Pancreas (tissue), 10 donors: ENCODE data around the gene MTFP1. TPM values are rescaled to one million over a fixed set of nuclear protein-coding genes. Genes with fewer than 3 reads are reported as not detected.

Experiments used
- ATAC-seq, 4 donors: fragments of 200-7000 bp; cut with Tn5 transposase; one replicate each; pipeline versions ENCODE4 v1.8.0 to v1.9.1; 2020; ENCODE audit warnings: mild to moderate bottlenecking in 4 of 4, moderate library complexity in 4 of 4
- DNase-seq, 6 donors: peaks; one replicate each; pipeline ENCODE4 v3.0.0-alpha.2; 2020
- FAIRE-seq: peaks from 2 replicates; lab custom pipeline; 2012; peaks lifted over from hg19 to GRCh38; lab: Jason Lieb, UNC
- H3K27ac ChIP-seq, 4 donors: fragments of 200-600 bp; sonication (generic); 1 replicate in 3 of 4; 2 replicates in 1 of 4; pipeline versions ENCODE4 v1.5.0 to v1.8.0; 2020
- H3K27me3 ChIP-seq, 4 donors: fragments of 200-600 bp; one replicate each; pipeline ENCODE4 v1.8.0; 2021
- H3K36me3 ChIP-seq, 3 donors: fragments of 200-600 bp; sonication (generic) in 1 of 3; one replicate each; pipeline versions ENCODE4 v1.5.0 to v1.8.0; 2020 to 2021
- H3K4me1 ChIP-seq, 3 donors: fragments of 200-600 bp; one replicate each; pipeline ENCODE4 v1.8.0; 2021
- H3K4me3 ChIP-seq, 4 donors: fragments of 200-600 bp; sonication (generic) in 2 of 4; one replicate each; pipeline versions ENCODE4 v1.5.0 to v1.8.0; 2020 to 2021
- H3K9me3 ChIP-seq, 4 donors: fragments of 200-600 bp; one replicate each; pipeline ENCODE4 v1.8.0; 2021
- WGBS, 2 donors: extraction: QIAGEN DNeasy Blood & Tissue Kit; methylation state at CpG; one replicate each; pipeline ENCODE4 v1.1.7; 2013; 5-methylcytosine and 5-hydroxymethylcytosine counted together
- intact Hi-C, 3 donors: fragments of 100-400 bp; cut with DNase I; formaldehyde crosslinking; loops; one replicate each; pipeline versions ENCODE4 v1.11.1 to v1.14.2; 2022
- polyA plus RNA-seq, 2 donors: library from polyadenylated mRNA; stranded (reverse); fragments of 200-250 nt; gene quantifications; one replicate each; pipeline ENCODE4 v1.2.3, GENCODE V29; 2013
- total RNA-seq, 6 donors: library from RNA; stranded (reverse); fragmentation: NEBNext Ultra II Directional in 4 of 6; extraction: Animal tissue kit (Norgen Biotek cat#: 25700) in 4 of 6; gene quantifications; one replicate each; pipeline versions ENCODE4 v1.2.1 to v1.2.4, GENCODE V29; 2021 to 2023
- TF ChIP-seq, protein P1 (sequence below), 4 donors: fragments of 200-600 bp; sonication (generic) in 3 of 4; IDR thresholded peaks; one replicate each; pipeline versions ENCODE4 v1.5.0 to v1.8.0; 2021; ENCODE audit warnings: antibody characterized with exemption in 4 of 4
- donor health status: healthy with polysubstance abuse.
- donor health status: DM: no; HTN: no; CAD: no; lungs with moderate emphysema.
- donor health status: DM: no; HTN: no; CAD: no.
- donor health status: control.
- donor health status: control.
- donor health status: Bipolar disorder and iron deficiency.
- donor health status: DM: yes; HTN: yes; CAD: no.
- donor health status: DM: no; HTN: no; CAD: no.
- donor health status: DM: no; HTN: no; CAD: no.
- donor health status: DM: yes; HTN: yes; CAD: no.

MTFP1 gene
- total and polyA plus RNA-seq, 8 donors: 3.2 to 15.7 (median 8.6) TPM

DNA sequence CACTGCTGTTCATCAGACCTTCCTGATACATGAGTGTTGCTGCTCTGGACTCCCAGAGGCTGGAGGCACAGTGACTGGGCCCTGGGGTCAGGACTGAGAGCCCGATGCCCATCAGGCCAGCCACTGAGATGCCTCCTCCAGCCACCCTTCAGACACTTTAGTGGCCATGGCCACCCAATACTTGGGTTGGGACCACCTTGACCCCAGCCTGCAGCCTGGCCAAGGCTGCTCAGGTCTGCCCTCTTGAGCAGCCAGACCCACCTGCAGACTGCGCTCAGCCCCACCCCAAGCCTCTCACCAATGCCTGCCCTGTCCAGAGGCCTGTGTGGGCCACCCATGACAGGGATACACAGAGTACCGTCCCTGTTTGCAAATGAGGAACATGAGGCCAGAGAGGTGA lies 42.5 kb upstream of the MTFP1 start:
- FAIRE-seq (no peak), ATAC-seq (no peak), DNase-seq (no peak)
- TF ChIP-seq, protein P1, sequence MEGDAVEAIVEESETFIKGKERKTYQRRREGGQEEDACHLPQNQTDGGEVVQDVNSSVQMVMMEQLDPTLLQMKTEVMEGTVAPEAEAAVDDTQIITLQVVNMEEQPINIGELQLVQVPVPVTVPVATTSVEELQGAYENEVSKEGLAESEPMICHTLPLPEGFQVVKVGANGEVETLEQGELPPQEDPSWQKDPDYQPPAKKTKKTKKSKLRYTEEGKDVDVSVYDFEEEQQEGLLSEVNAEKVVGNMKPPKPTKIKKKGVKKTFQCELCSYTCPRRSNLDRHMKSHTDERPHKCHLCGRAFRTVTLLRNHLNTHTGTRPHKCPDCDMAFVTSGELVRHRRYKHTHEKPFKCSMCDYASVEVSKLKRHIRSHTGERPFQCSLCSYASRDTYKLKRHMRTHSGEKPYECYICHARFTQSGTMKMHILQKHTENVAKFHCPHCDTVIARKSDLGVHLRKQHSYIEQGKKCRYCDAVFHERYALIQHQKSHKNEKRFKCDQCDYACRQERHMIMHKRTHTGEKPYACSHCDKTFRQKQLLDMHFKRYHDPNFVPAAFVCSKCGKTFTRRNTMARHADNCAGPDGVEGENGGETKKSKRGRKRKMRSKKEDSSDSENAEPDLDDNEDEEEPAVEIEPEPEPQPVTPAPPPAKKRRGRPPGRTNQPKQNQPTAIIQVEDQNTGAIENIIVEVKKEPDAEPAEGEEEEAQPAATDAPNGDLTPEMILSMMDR (IDR thresholded peaks at IDR 0.05): no peak
- peaks cover 0 to 6% (median 0%) of the 10 kb centered on the region in 3 donors for H3K4me1 ChIP-seq
- intact Hi-C loops: loop anchor here in 1 of 3 donors (5.0 kb wide), 1 partner anchor 96 kb away; the partner anchor contains the start of gene CASTOR1
- WGBS, 2 donors: 65 to 97% methylated on average over 3 of the region's 3 CpGs
- H3K27me3 ChIP-seq: no peaks in the 10 kb centered on the region
- H3K27ac ChIP-seq: no peak overlapping the region
- no peaks in the 10 kb centered on the region for H3K36me3 ChIP-seq
- no peak overlapping the region for H3K4me3 ChIP-seq
- no peaks in the 10 kb centered on the region for H3K9me3 ChIP-seq

DNA sequence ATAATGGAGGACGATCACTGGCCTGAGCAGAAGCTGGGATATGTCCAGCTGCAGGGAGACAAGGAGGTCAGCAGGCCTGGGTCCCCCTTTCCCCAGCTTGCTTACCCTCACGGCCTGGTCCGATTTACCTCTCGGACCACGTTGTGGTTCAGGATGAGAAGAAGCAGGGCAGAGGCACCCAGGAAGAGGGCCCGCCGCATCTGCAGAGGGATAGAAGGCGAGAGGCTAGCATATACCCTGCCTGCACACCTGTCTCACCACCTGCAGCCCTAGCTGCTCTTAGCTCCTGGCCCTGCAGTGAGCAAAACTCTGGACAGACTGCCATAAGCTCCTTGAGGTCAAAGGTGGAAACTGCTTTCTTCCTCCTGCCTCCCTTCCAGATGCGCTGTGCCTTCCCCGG lies 39.6 kb upstream of the MTFP1 start:
- no peak overlapping the region for H3K4me3 ChIP-seq
- WGBS, 2 donors: 91 to 93% methylated on average over 10 of the region's 10 CpGs
- no peaks in the 10 kb centered on the region for H3K36me3 ChIP-seq
- DNase-seq (peak in 1 of 6 donors; percentile 44), ATAC-seq (no peak), FAIRE-seq (no peak)
- TF ChIP-seq, protein P1 (IDR thresholded peaks at IDR 0.05): no peak
- intact Hi-C loops: loop anchor here in 2 of 3 donors (5.0 kb wide), 3 partner anchors 99 to 274 kb away; partner anchors contain the start of gene CASTOR1 (in 1 of the 2)
- H3K27me3 ChIP-seq: no peaks in the 10 kb centered on the region
- no peaks in the 10 kb centered on the region for H3K9me3 ChIP-seq
- H3K4me1 ChIP-seq: peaks cover 0 to 6% (median 0%) of the 10 kb centered on the region in 3 donors
- no peak overlapping the region for H3K27ac ChIP-seq

DNA sequence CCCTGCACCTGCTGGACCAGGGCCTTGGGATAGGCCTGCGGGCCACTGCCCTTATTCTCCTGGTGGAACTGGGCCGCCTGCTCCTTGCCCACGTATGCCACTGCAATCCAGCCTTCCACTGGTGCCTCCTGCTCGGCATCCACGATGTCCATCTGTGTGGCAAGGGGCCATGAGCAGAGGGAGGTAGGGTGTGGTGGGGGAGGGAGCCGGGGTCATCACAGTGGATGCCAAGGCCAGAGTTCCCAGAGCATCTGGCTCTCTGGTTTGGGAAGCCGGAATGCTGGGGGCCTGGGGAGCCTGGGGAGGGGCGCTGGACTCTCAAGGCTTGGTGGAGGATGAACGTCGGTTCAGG lies 39.0 kb upstream of the MTFP1 start:
- TF ChIP-seq, protein P1 (IDR thresholded peaks at IDR 0.05): no peak
- DNase-seq (peak in 2 of 6 donors; percentile 25 to 55), FAIRE-seq (no peak), ATAC-seq (no peak)
- H3K9me3 ChIP-seq: no peaks in the 10 kb centered on the region
- peak overlapping the region; percentile 43 to 63 (median 58) for H3K4me3 ChIP-seq
- peaks cover 0 to 6% (median 0%) of the 10 kb centered on the region in 3 donors for H3K4me1 ChIP-seq
- H3K27ac ChIP-seq: peak overlapping the region in 1 of 4 donors; percentile 41
- 17 to 20% methylated on average over 9 to 10 of the region's 10 CpGs for WGBS, 2 donors
- intact Hi-C loops: loop anchor here in 2 of 3 donors (5.0 kb wide), 3 partner anchors 99 to 274 kb away; partner anchors contain the start of gene CASTOR1 (in 1 of the 2)
- H3K27me3 ChIP-seq: no peaks in the 10 kb centered on the region
- H3K36me3 ChIP-seq: no peaks in the 10 kb centered on the region

DNA sequence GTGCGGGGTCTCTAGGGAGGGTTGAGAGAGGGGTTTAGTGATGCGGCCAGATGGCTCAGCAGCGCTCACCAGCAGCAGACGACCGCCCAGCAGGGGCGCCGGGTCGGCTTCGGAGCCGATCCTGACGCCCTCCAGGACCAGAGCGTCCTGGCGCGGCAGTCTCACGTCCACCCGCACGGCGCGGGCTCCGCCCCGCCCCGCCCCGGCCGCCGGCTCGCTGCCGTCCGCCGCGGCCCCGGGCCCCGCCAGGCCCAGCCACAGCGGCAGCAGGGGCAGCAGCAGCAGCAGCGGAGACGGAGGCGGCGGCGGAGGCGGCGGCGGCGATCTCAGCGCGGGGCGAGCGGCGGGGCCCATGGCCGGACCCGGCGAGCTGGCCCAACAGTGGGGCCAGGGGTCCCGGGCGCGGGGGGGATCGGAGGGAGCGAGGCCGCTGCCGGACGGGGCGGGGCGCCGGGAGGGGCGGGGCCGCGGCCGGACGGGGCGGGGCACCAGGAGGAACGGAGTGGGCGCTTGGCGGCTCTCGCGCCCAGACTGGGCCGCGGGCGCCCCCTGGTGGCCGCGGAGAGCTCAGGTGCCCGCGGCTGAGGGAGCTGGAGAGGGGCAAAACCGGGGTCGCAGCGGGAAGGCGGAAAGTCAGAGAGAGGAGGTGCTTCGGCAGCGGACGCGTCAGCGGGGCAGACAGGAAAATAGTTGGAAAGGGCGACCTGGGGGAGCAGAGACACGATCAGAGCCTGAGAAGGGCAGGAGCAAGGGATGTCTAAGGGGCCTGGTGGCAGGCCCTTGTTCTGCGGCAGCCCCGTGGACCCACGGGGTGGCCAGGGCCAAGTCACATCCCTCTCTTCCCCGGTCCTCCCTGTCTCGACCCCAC lies 38.4 kb upstream of the MTFP1 start, which contains the start of gene RNF215:
RNF215 (minus strand) TSS at position 452 of the 868 bp plus-strand sequence; CDS start at position 354, 98 bp downstream.
- H3K4me1 ChIP-seq: peaks cover 0 to 6% (median 0%) of the 10 kb centered on the region in 3 donors
- DNase-seq (peak; percentile 74 to 96 (median 90)), FAIRE-seq (no peak), ATAC-seq (peak; percentile 92 to 96 (median 94))
- peak within 1 kb of the TSS in 1 of 4 donors; percentile 41 for H3K27ac ChIP-seq
- 1 to 2% methylated on average over 38 to 95 of the region's 95 CpGs for WGBS, 2 donors
- TF ChIP-seq, protein P1 (IDR thresholded peaks at IDR 0.05): peak; percentile 92 to 97 (median 96)
- H3K27me3 ChIP-seq: no peaks in the 10 kb centered on the region
- H3K36me3 ChIP-seq: no peaks in the 10 kb centered on the region
- intact Hi-C loops: loop anchor here in 2 of 3 donors (5.0 kb wide), 3 partner anchors 100 to 275 kb away; partner anchors contain the start of gene CASTOR1 (in 1 of the 2)
- H3K4me3 ChIP-seq: peak within 1 kb of the TSS; percentile 43 to 63 (median 58)
- no peaks in the 10 kb centered on the region for H3K9me3 ChIP-seq
